Measurements from ENCODE around the gene ENTREP3. TPM values are rescaled to one million over a fixed set of nuclear protein-coding genes. Genes with fewer than 3 reads are reported as not detected.
A peak's percentile ranks its signal among the peaks of the same experiment; 100 is the strongest.

ENTREP3 gene
- total RNA-seq, 3 donors from 2014 or later = 8.2 to 12.1 (median 10.2) TPM

DNA sequence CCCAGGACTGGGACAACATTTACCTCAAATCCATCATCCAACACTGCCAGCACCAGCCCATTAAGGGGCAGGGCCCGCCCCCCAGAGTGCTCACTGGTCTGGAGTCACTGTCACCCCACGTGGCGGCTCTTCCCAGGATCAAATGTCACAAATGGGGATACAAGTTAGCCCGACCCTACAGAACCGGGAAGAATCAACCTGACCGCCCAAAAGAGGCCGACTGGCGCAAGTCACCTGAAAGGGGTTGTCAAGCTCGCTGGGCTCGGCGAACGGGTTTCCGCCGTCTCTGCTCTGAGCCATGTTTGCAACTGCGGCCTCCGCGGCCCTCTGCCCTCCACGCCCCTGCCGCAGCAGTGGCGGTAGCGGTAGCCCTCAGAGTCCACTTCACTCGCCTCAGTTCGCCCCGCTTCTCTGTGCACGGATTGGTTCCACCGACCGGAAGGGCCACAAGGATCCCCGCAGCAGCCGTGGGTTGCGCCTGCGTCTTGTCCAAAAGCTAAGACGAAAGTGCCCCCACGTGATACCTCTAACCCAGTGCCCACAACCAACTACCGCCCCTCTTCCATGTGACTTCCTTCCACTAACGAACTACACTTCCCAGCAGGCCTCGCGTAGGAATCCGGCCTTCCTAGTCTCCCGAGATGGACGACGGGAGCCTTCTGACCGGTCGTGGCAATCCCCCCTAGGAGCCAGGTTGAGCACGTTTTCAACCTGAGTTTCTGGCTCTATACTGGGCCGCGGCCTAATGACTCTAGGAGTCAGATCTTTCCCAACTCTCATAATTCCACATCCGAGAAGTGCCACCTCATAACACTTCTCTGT, 6.8 kb upstream of the ENTREP3 start, which contains the start of gene SCAMP3:
TSS of gene SCAMP3 (minus strand) at position 509 of the 822 bp plus-strand sequence. CDS start at position 300, 209 bp downstream.
- Histone ChIP-seq H3K27me3 (no peaks in the 10 kb centered on the region), H3K27ac (peak within 1 kb of the TSS; percentile 80 to 88), H3K4me3 (peak within 1 kb of the TSS; percentile 52 to 76 (median 76)), H3K9me3 (no peaks in the 10 kb centered on the region), H3K4me1 (peaks cover 5 to 9% of the 10 kb centered on the region in 2 donors), H3K36me3 (peaks cover 11% of the 10 kb centered on the region)
- peak; percentile 32 for TF ChIP-seq POLR2A (IDR thresholded peaks at IDR 0.05)
- TF ChIP-seq, protein P1, sequence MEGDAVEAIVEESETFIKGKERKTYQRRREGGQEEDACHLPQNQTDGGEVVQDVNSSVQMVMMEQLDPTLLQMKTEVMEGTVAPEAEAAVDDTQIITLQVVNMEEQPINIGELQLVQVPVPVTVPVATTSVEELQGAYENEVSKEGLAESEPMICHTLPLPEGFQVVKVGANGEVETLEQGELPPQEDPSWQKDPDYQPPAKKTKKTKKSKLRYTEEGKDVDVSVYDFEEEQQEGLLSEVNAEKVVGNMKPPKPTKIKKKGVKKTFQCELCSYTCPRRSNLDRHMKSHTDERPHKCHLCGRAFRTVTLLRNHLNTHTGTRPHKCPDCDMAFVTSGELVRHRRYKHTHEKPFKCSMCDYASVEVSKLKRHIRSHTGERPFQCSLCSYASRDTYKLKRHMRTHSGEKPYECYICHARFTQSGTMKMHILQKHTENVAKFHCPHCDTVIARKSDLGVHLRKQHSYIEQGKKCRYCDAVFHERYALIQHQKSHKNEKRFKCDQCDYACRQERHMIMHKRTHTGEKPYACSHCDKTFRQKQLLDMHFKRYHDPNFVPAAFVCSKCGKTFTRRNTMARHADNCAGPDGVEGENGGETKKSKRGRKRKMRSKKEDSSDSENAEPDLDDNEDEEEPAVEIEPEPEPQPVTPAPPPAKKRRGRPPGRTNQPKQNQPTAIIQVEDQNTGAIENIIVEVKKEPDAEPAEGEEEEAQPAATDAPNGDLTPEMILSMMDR (IDR thresholded peaks at IDR 0.05) = no peak
- peak; percentile 78 to 91 (median 86) for TF ChIP-seq POLR2AphosphoS5 (IDR thresholded peaks at IDR 0.05)
- intact Hi-C loops (cut with DNase I; ENCODE audit: low total_unique reads) = no loop called here
- DNase-seq (ENCODE audit: low spot score in 2 of 2) = peak; percentile 94 to 97

DNA sequence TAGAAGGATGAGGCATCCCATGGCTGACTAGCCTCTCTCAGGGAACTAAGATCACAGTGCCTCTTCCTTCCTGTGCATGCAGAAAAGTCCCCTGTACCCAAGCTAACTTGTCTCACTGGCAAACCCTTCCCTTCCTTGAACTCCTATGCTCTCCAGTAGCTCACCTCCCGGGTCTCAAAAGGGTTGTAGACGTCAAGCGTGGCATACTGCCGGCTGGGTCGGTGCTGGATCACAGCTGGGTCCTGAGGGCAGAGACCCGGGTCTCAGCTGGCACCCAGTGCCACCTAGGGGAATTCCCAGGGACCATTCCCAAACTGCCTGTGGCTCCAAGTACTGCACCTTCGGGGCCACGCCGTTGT, 6.2 kb upstream of the ENTREP3 start:
- TF ChIP-seq, protein P1 (IDR thresholded peaks at IDR 0.05) = no peak
- TF ChIP-seq POLR2AphosphoS5 (IDR thresholded peaks at IDR 0.05) (no peak), POLR2A (IDR thresholded peaks at IDR 0.05) (no peak)
- Histone ChIP-seq H3K27ac (peak overlapping the region; percentile 80 to 88), H3K27me3 (no peaks in the 10 kb centered on the region), H3K36me3 (peaks cover 11% of the 10 kb centered on the region), H3K9me3 (no peaks in the 10 kb centered on the region), H3K4me3 (peak overlapping the region; percentile 52 to 76 (median 76)), H3K4me1 (peaks cover 5 to 9% of the 10 kb centered on the region in 2 donors)
- no peak for DNase-seq (ENCODE audit: low spot score in 2 of 2)
- intact Hi-C loops (cut with DNase I; ENCODE audit: low total_unique reads) = no loop called here

DNA sequence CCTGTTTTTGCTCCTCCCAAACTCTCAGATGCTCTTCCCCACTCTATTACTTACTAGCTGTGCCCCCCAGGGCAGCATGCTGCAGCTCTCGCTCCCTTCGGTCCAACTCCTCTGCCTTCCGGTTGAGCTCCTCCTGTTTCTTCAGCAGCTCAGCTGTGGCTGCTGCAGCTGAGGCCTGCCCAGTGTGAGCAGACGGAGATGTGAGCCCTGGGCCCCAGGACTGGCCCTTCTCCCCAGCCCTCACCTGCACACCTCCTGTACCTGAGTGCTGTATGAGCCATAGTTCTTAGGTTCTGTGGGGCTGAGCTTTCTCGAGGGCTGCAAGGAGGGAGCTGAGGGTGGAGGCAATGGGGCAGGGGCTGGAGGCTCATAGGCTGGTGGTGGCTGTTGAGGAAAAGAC, 5.0 kb upstream of the ENTREP3 start:
- H3K4me1 ChIP-seq = peaks cover 5 to 9% of the 10 kb centered on the region in 2 donors
- H3K27me3 ChIP-seq = no peaks in the 10 kb centered on the region
- intact Hi-C loops (cut with DNase I; ENCODE audit: low total_unique reads) = no loop called here
- no peak for DNase-seq (ENCODE audit: low spot score in 2 of 2)
- no peaks in the 10 kb centered on the region for H3K9me3 ChIP-seq
- peaks cover 4% of the 10 kb centered on the region for H3K36me3 ChIP-seq
- H3K4me3 ChIP-seq = no peak overlapping the region
- TF ChIP-seq, protein P1 (IDR thresholded peaks at IDR 0.05) = no peak
- TF ChIP-seq POLR2A (IDR thresholded peaks at IDR 0.05) = no peak
- TF ChIP-seq POLR2AphosphoS5 (IDR thresholded peaks at IDR 0.05) = no peak
- no peak overlapping the region for H3K27ac ChIP-seq

DNA sequence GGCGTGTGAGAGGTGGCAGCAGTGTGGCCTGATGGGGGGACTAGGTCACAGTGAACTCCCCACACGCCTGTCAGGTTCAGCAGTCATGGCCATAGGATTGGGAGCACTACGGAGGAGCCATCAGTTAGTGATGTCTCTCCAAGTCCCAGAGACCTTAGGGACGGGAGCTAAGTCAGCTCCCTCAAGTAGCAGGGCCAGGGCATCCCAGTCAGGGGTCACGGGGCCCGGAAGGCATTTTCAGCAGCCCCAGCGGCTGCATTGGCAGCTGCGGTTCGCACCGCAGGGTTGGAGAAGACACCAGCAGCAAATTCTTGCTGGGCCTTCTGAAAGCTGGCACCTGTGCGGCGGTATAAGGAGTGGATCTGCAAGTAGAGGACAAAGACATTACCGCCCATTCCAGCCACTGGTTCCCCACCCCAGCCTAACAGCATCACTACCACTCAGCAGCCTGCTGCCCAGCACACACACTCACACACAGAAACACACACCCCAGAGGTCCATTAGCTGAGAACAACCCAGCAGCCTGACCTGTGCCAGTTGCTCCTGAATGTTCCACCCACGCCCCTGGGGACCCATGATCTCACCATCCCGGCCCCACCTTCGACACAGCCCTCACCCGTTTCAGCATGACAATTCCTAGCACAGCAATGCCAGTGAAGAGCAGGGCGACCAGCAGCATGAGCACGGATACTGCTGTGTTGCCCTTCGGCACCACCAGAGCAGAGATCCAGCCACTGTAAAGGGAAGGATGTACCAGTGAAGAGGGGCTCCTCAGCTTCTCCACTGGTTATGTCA, 972 bp upstream of the ENTREP3 start:
- intact Hi-C loops (cut with DNase I; ENCODE audit: low total_unique reads) = no loop called here
- Histone ChIP-seq H3K4me1 (peaks cover 8 to 14% of the 10 kb centered on the region in 2 donors), H3K9me3 (no peaks in the 10 kb centered on the region), H3K27me3 (no peaks in the 10 kb centered on the region), H3K27ac (peak overlapping the region; percentile 96), H3K36me3 (peaks cover 4% of the 10 kb centered on the region), H3K4me3 (peak overlapping the region; percentile 78 to 97 (median 95))
- DNase-seq (ENCODE audit: low spot score in 2 of 2) = no peak
- TF ChIP-seq, protein P1 (IDR thresholded peaks at IDR 0.05) = no peak
- TF ChIP-seq POLR2AphosphoS5 (IDR thresholded peaks at IDR 0.05) (no peak), POLR2A (IDR thresholded peaks at IDR 0.05) (no peak)
